GM12878 (cell line): Measurements from ENCODE around the gene CCDC187. TPM values are rescaled to one million over a fixed set of nuclear protein-coding genes. Genes with fewer than 3 reads are reported as not detected.

Experiments
- ATAC-seq: fragments of 200-7000 bp; cut with Tn5 transposase; 3 replicates; pipeline ENCODE4 v1.9.1; 2020; ENCODE audit warnings: mild to moderate bottlenecking, moderate library complexity
- BruUV-seq: library from RNA; stranded (reverse); fragments of 400-500 nt; replicated peaks from 2 replicates; lab custom pipeline; 2021; lab: Mats Ljungman, UMichigan
- CTCF ChIA-PET: fragments of 300-600 bp; sonication (Branson Sonifier 250); formaldehyde crosslinking; extraction: SDS; loops from one replicate; lab custom pipeline; 2021; ENCODE audit warnings: inconsistent platforms; lab: Yijun Ruan, JAX
- POLR2A ChIA-PET: fragments of 350-600 bp; formaldehyde crosslinking; extraction: SDS; loops from one replicate; lab custom pipeline; 2021; ENCODE audit warnings: inconsistent platforms; lab: Charles Lee
- RAD21 ChIA-PET: fragments of 300-600 bp; sonication (Branson Sonifier 250); formaldehyde crosslinking; loops from one replicate; lab custom pipeline; 2023; ENCODE audit warnings: antibody characterized with exemption; ENCODE audit not compliant: unreplicated experiment; lab: Charles Lee
- SMC1A ChIA-PET: fragments of 300-600 bp; sonication (Branson Sonifier 250); formaldehyde crosslinking; loops from one replicate; lab custom pipeline; 2023; ENCODE audit not compliant: unreplicated experiment, uncharacterized antibody; lab: Charles Lee
- DNase-seq: peaks from one replicate; pipeline ENCODE4 v3.0.0-alpha.2; 2011; ENCODE audit warnings: low read depth, low spot score
- FAIRE-seq: peaks from 3 replicates; lab custom pipeline; 2011; peaks lifted over from hg19 to GRCh38; lab: Jason Lieb, UNC
- H2AFZ ChIP-seq: 2 replicates; pipeline ENCODE4 v1.6.0; 2011; ENCODE audit warnings: low read depth, low read length, control low read depth; ENCODE audit not compliant: control insufficient read depth
- H3K27ac ChIP-seq: 2 replicates; pipeline ENCODE4 v1.5.1; 2011; ENCODE audit warnings: control low read depth; ENCODE audit not compliant: control insufficient read depth, insufficient read depth
- H3K27me3 ChIP-seq, 2 experiments: replicated peaks in 1 of 2; 2 replicates each; pipeline versions ENCODE4 v1.6.0 to v1.6.1; 2011; ENCODE audit warnings: low read length in 1 of 2; ENCODE audit not compliant: control insufficient read depth in 2 of 2, insufficient read depth in 2 of 2
- H3K36me3 ChIP-seq, 2 experiments: 2 replicates each; pipeline ENCODE4 v1.5.1; 2011; ENCODE audit warnings: low read length in 1 of 2; ENCODE audit not compliant: control insufficient read depth in 2 of 2, insufficient read depth in 2 of 2
- H3K4me1 ChIP-seq: 2 replicates; pipeline ENCODE4 v1.6.1; 2011; ENCODE audit warnings: mild to moderate bottlenecking, low read length, moderate library complexity, mixed read lengths; ENCODE audit not compliant: control insufficient read depth, insufficient read depth
- H3K4me2 ChIP-seq: 2 replicates; pipeline ENCODE4 v1.6.0; 2011; ENCODE audit warnings: control low read depth; ENCODE audit not compliant: control insufficient read depth, insufficient read depth
- H3K4me3 ChIP-seq: fragments of 200-600 bp; sonication (generic); 2 replicates; pipeline ENCODE4 v1.5.1; 2016
- H3K79me2 ChIP-seq: 2 replicates; pipeline ENCODE4 v1.6.0; 2011; ENCODE audit warnings: low read length; ENCODE audit not compliant: control insufficient read depth, insufficient read depth
- H3K9ac ChIP-seq: 2 replicates; pipeline ENCODE4 v1.8.0; 2011; ENCODE audit warnings: low read length, control low read depth, mixed read lengths; ENCODE audit not compliant: control insufficient read depth, insufficient read depth
- H3K9me3 ChIP-seq: replicated peaks from 3 replicates; pipeline ENCODE4 v1.5.1; 2011; ENCODE audit warnings: mild to moderate bottlenecking, low read length; ENCODE audit not compliant: control insufficient read depth, insufficient read depth
- H4K20me1 ChIP-seq: 2 replicates; pipeline ENCODE4 v1.6.0; 2011; ENCODE audit not compliant: control insufficient read depth, insufficient read depth
- CBX3 ChIP-seq: fragments of 200-600 bp; sonication (generic); IDR thresholded peaks from 2 replicates; pipeline ENCODE4 v1.6.1; 2016; ENCODE audit warnings: low read depth, borderline replicate concordance
- CEBPZ ChIP-seq: fragments of 150-350 bp; IDR thresholded peaks from 2 replicates; pipeline ENCODE4 v1.6.1; 2016; ENCODE audit warnings: low read depth, low read length
- FOXK2 ChIP-seq: fragments of 450-650 bp; IDR thresholded peaks from 2 replicates; pipeline ENCODE4 v1.6.1; 2017; ENCODE audit warnings: mild to moderate bottlenecking, moderate library complexity
- GABPA ChIP-seq: IDR thresholded peaks from 2 replicates; pipeline ENCODE4 v1.6.1; 2014; ENCODE audit warnings: antibody characterized with exemption, low read depth, mild to moderate bottlenecking, inconsistent platforms
- IRF3 ChIP-seq: fragments of 450-650 bp; IDR thresholded peaks from 2 replicates; pipeline ENCODE4 v1.6.1; 2014; ENCODE audit warnings: mild to moderate bottlenecking
- MTA3 ChIP-seq: IDR thresholded peaks from 2 replicates; pipeline ENCODE4 v1.6.1; 2012; ENCODE audit warnings: low read length, inconsistent platforms, borderline replicate concordance
- MYB ChIP-seq: fragments of 150-350 bp; IDR thresholded peaks from 2 replicates; pipeline ENCODE4 v1.6.1; 2014; ENCODE audit warnings: mild to moderate bottlenecking, low read depth, low read length, borderline replicate concordance
- PML ChIP-seq: IDR thresholded peaks from 2 replicates; pipeline ENCODE4 v1.6.1; 2012; ENCODE audit warnings: low read length, inconsistent platforms
- STAT3 ChIP-seq: IDR thresholded peaks from 2 replicates; pipeline ENCODE4 v1.6.1; 2011; ENCODE audit warnings: low read depth, low read length, improper control_type of control experiment
- TCF12 ChIP-seq: IDR thresholded peaks from 2 replicates; pipeline ENCODE4 v1.6.1; 2011; ENCODE audit warnings: low read depth, mild to moderate bottlenecking, low read length
- USF2 ChIP-seq: IDR thresholded peaks from 2 replicates; pipeline ENCODE4 v1.6.1; 2011; ENCODE audit warnings: low read depth, low read length, improper control_type of control experiment, borderline replicate concordance
- YY1 ChIP-seq: IDR thresholded peaks from 2 replicates; pipeline ENCODE4 v1.6.1; 2011; ENCODE audit warnings: low read depth, mild to moderate bottlenecking, low read length
- ZBED1 ChIP-seq: IDR thresholded peaks from 2 replicates; pipeline ENCODE4 v1.6.1; 2016; ENCODE audit warnings: borderline replicate concordance
- ZBTB11 ChIP-seq: fragments of 450-650 bp; formaldehyde crosslinking; IDR thresholded peaks from 2 replicates; pipeline ENCODE4 v1.5.0; 2022; ENCODE audit warnings: mild to moderate bottlenecking, missing genetic modification characterization
- ZNF622 ChIP-seq: fragments of 450-650 bp; IDR thresholded peaks from 2 replicates; pipeline ENCODE4 v1.6.1; 2017; ENCODE audit warnings: mild to moderate bottlenecking, inconsistent platforms
- WGBS: methylation state at CpG from one replicate; pipeline ENCODE4 v1.1.6; 2016; ENCODE audit warnings: low lambda C conversion rate; ENCODE audit not compliant: insufficient replicate concordance, insufficient coverage; ENCODE audit errors: missing lambda C conversion rate; 5-methylcytosine and 5-hydroxymethylcytosine counted together
- in situ Hi-C: fragments of 300-500 bp; cut with MboI; formaldehyde crosslinking; loops from 9 replicates; pipeline ENCODE4 v1.14.3; 2018; ENCODE audit warnings: mixed read lengths
- intact Hi-C: fragments of 100-400 bp; cut with micrococcal nuclease; formaldehyde crosslinking; loops from one replicate; pipeline ENCODE4 v1.14.2; 2022; ENCODE audit not compliant: unreplicated experiment
- polyA plus RNA-seq, 11 experiments: library from polyadenylated mRNA; depleted of rRNA in 4 of 11; unstranded in 6 of 11; stranded (reverse) in 5 of 11; fragments of >200 nt; fragmentation: Nextera tagmentation in 4 of 11; fragmentation: Illumina TruSeq in 1 of 11; extraction: Ambion mirVana in 4 of 11; extraction: Trizol in 1 of 11; gene quantifications; 1 replicate in 1 of 11; 2 replicates in 10 of 11; pipeline versions ENCODE4 v1.2.1 to v1.2.3, GENCODE V29; 2011 to 2016; ENCODE audit warnings: inconsistent platforms in 2 of 11, missing spikeins in 2 of 11, low read depth in 1 of 11
- total RNA-seq, 4 experiments: library from RNA; depleted of rRNA in 3 of 4; stranded (reverse); fragments of >200 nt in 3 of 4; fragmentation: Illumina TruSeq in 1 of 4; extraction: Trizol in 1 of 4; gene quantifications; 2 replicates each; pipeline versions ENCODE4 v1.2.1 to v1.2.3, GENCODE V29; 2013 to 2021

Gene CCDC187
- total and polyA plus RNA-seq, 10 of the 15 experiments (the other 5 are each of a cell fraction or from before 2014, with no cell fraction given): 0.04 to 0.23 (median 0.04) TPM; not detected in 7

GRCh38 chr9:136273921-136274785 lies 29.7 kb downstream of the CCDC187 start:
- Histone ChIP-seq H2AFZ (no peak overlapping the region), H3K27me3 (peaks cover 0 to 2% of the 10 kb centered on the region in 2 experiments; a peak in 2 of 4 replicates), H3K4me2 (no peak overlapping the region), H3K4me3 (no peak overlapping the region), H3K27ac (no peak overlapping the region), H3K9ac (no peak overlapping the region), H4K20me1 (no peaks in the 10 kb centered on the region), H3K4me1 (no peaks in the 10 kb centered on the region), H3K36me3 (no peaks in the 10 kb centered on the region), H3K9me3 (no peaks in the 10 kb centered on the region), H3K79me2 (no peaks in the 10 kb centered on the region)
- SMC1A ChIA-PET: no interaction called here
- no TSS peak for BruUV-seq
- in situ Hi-C loops: loop anchor here (5.0 kb wide), 1 partner anchor 102 kb away; no protein-coding TSS in a partner anchor
- ATAC-seq: no peak
- CTCF ChIA-PET: interaction anchor here (1.3 kb wide), 1 partner anchor 9 kb away, joined by 4 read pairs; no protein-coding TSS in a partner anchor
- no peak for DNase-seq
- POLR2A ChIA-PET: no interaction called here
- intact Hi-C loops: no loop called here
- FAIRE-seq: no peak
- RAD21 ChIA-PET: no interaction called here
- WGBS: 36% methylated on average over 28 of the region's 28 CpGs
- TF ChIP-seq CEBPZ (no peak), YY1 (no peak), CBX3 (no peak), FOXK2 (no peak), MYB (no peak), PML (no peak), ZNF622 (no peak), ZBED1 (no peak), IRF3 (no peak), STAT3 (no peak), USF2 (no peak), GABPA (no peak), ZBTB11 (CRISPR knock-in tag) (no peak), TCF12 (no peak), MTA3 (no peak)
